HG03108 (cell line): ENCODE results near the gene GRAMD1A.

Experiments
- ATAC-seq: cut with Tn5 transposase; IDR thresholded peaks from one replicate; pipeline ENCODE4 v1.9.1; 2021; ENCODE audit warnings: moderate library complexity; ENCODE audit not compliant: unreplicated experiment

The GRAMD1A gene

DNA sequence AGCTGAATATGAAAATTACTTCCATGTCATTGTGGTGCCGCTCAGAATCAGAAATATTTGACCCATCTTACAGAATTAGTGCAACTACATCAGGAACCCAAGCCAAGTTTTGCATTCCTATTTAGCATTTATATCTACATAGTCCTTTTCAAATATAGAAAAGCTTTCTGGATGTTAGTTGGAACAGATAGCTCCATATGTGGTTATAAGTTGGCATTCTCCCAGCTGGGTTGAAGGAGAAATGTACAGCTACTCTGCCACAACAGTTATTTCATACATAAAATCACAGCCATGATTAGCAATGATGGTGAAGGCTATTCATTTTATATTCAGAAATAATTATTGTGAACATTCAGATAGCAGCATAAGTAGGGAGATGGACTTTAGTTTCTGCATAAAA lies 69.6 kb downstream of the GRAMD1A start:
- no peak for ATAC-seq

DNA sequence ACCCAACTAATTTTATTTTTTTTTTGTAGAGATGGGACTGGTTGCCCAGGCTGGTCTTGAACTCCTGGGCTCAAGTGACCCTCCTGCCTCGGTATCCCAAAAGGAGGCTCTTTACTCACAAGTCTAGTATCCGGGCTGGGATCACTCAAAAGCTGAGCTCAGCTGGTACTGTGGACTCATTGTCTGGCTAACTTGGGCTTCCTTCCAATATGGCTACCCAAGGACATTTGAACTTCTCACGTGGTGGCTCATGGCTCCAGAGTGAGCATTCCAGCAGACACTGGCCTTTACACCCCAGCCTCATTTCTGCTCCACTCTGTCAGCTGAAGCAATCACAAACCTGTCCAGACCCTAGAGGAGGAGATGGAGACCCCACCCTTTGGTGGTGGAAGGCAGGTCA lies 70.3 kb downstream of the GRAMD1A start:
- ATAC-seq: no peak

DNA sequence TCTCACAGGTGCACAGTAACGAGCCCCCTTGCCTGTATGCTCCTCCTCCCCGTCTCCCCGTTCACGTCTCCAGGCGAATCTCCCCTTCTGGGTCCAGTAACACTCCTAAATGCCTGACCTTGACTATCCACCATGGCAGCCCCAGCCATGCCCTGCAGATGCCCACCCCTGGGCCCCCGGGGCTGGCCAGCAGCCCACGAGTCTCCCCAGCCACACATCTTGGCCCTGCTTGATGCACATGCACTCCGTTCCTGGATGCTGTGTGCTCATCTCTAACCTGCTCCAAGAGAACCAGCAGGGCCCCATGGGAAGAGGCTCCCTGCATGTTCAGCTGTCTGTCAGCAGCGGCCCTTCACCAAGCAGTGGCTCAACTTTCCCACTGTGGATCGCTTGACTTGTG lies 73.4 kb downstream of the GRAMD1A start:
- no peak for ATAC-seq

DNA sequence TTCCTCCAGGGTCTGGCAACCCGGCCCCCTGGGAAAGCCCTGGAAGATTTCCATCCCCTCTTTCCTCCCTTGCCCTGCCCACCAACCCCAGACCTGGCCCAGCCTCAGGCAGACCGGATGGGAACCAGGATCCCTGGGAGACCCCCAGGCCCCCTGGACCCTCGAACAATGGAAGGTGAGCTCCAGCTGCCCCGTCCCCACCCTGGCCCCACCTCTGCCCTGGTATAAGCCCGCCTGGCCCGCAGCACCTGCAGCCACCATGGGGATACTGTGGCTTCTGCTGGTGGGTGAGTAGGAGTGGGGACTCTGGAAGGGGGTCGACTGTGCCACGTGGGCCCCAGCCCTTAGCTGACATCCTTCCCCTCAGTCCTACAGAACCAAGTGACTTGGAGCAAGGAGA lies 73.8 kb downstream of the GRAMD1A start:
- no peak for ATAC-seq

DNA sequence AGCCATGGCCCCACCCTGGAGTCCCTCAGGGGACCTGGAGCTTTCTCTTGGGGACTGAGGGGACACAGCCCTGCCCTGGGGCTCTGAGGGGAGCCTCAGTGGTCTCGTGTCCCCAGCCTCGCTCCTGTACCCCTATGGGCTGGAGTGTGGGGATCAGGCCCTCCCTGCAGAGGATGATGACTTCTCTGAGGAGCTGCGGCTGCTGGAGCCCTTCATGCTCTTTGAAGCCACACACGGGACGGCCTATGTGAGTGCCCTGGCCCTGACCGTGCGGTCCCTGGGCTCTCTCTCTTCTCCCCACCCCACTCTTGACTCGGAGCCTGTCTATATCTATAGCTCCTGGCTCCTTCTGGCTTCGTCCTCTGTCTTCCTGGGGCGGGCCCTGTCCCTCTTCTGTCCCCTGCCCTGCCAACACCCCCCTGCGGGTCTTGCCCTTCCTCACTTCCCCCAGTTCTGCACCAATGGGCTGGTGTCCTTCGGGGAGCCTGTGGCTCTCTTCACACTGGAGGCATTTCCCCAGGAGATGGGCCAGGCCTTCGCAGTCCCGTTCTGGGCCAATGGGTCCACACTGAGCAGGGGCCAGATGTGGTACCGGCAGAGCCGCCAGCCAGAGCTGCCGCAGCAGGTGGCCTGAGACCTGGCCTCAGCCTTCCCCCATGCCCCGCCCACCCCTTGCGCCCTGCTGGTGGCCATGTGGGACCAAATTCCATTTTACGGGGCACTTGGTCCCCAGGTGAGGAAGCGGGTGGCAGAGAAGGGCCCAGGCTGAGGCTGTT lies 74.5 kb downstream of the GRAMD1A start:
- no peak for ATAC-seq

DNA sequence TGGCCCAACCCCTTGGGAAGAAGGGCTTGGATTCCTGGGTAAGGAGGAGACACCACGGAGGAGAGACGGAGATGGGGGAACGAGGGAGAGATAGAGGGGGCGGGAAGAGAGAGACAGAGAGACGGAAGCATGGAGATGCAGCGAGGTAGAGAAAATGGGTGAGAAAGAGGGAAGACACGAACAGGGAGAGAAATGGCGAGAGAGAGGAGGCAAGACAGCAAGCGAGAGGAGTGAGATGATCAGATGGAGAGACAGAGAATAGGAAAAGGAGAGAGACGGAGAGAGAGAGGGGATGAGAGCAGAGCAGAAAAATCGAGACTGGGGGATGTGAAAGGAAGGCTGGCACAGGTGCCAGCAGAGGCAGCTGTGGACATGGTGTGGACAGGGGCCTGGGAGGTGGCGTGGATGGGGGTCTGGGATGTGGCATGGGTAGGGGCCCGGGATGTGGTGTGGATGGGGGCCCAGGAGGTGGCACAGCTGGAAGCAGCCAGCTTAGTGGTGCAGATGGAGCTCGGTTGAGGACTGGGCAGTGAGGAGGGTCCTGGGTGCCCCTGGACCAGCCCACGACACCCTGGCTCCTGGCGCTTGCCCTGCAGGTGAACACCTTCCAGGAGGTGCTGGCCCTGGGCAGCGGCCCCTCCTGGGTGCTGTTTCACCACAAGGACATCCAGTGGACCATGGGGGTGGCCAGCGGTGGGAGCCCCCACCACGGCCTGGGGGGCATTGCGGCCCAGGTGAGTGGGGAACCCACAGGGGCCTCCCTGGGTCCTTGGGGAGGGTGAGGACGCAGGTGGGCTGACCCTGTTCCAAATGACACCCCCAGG lies 75.3 kb downstream of the GRAMD1A start:
- ATAC-seq: no peak

DNA sequence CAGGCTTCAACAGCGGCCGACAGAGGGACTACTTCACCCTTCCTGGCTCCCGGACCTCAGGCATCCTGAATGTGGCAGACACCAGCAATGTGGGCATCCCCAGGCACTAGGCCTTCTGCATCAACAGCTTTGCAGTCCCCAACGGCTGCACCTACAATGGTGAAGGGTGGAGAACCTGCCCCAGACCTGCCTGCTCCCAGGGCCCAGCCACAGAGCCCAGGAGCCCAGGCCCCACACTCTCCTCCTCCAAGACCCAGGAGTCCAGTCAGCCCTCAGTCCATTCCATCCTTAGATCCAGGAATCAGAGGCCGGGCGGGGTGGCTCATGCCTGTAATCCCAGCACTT lies 75.9 kb downstream of the GRAMD1A start:
- no peak for ATAC-seq
